SH-SY5Y (cell line): ENCODE results near the gene GSS.

Source experiments
- GATA2 ChIP-seq: IDR thresholded peaks from 2 replicates; pipeline ENCODE4 v1.6.1; 2011; ENCODE audit warnings: mild to moderate bottlenecking, low read depth, low read length
- GATA3 ChIP-seq: IDR thresholded peaks from 2 replicates; pipeline ENCODE4 v1.6.1; 2011; ENCODE audit warnings: low read depth, mild to moderate bottlenecking, low read length, moderate library complexity

GSS gene

GRCh38 chr20:34977365-34978091, 21.9 kb upstream of the GSS start:
- no peak for TF ChIP-seq GATA3
- TF ChIP-seq GATA2: no peak

GRCh38 chr20:34976286-34976685, 20.7 kb upstream of the GSS start:
- TF ChIP-seq GATA3: no peak
- no peak for TF ChIP-seq GATA2

GRCh38 chr20:34974246-34974645, 18.6 kb upstream of the GSS start:
- no peak for TF ChIP-seq GATA3

GRCh38 chr20:34971561-34972235, 16.1 kb upstream of the GSS start:
- TF ChIP-seq GATA3: no peak
- TF ChIP-seq GATA2: no peak

GRCh38 chr20:34970846-34971560, 15.4 kb upstream of the GSS start:
- TF ChIP-seq GATA3 (no peak), GATA2 (no peak)

GRCh38 chr20:34970193-34970840, 14.7 kb upstream of the GSS start:
- TF ChIP-seq GATA2 (no peak), GATA3 (no peak)

GRCh38 chr20:34968042-34968775, 12.6 kb upstream of the GSS start:
- TF ChIP-seq GATA2 (no peak), GATA3 (no peak)

GRCh38 chr20:34967421-34967820, 11.8 kb upstream of the GSS start:
- TF ChIP-seq GATA3: no peak
- no peak for TF ChIP-seq GATA2

- TF ChIP-seq GATA3 (no peak), GATA2 (no peak)
Observed at GRCh38 chr20:34965051-34965450, 9.4 kb upstream of the GSS start.

GRCh38 chr20:34964486-34964885, 8.9 kb upstream of the GSS start:
- TF ChIP-seq GATA3: no peak
- TF ChIP-seq GATA2: no peak

GRCh38 chr20:34956751-34957472, 1.3 kb upstream of the GSS start:
- no peak for TF ChIP-seq GATA3

GRCh38 chr20:34956041-34956458, 444 bp upstream of the GSS start:
- TF ChIP-seq GATA3 (no peak), GATA2 (peak; percentile 67)

GRCh38 chr20:34954904-34955230, 739 bp downstream of the GSS start:
- TF ChIP-seq GATA3: no peak
- TF ChIP-seq GATA2: 0 out of 2 replicates have a peak, but pooled peaks have one; percentile 3
